HG02571 (cell line): Measurements from ENCODE around the gene WAC.
A peak's percentile ranks its signal among the peaks of the same experiment; 100 is the strongest.
"Not testable (repeated sequence)": the region's sequence is repeated elsewhere in the genome, so short reads cannot be mapped to it uniquely, and the experiment has no call there.

ENCODE experiments used
- ATAC-seq: cut with Tn5 transposase; IDR thresholded peaks from one replicate; pipeline ENCODE4 v1.9.1; 2021; ENCODE audit warnings: mild to moderate bottlenecking, moderate library complexity; ENCODE audit not compliant: unreplicated experiment

WAC gene

GRCh38 chr10:28532337-28533185 lies at the start of gene WAC:
Gene WAC (plus strand): TSS chr10:28533118. CDS start chr10:28533580, 462 bp downstream.
- ATAC-seq: peak; percentile 78

- no peak for ATAC-seq
Measured at GRCh38 chr10:28489206-28489605, 43.7 kb upstream of the WAC start.

DNA sequence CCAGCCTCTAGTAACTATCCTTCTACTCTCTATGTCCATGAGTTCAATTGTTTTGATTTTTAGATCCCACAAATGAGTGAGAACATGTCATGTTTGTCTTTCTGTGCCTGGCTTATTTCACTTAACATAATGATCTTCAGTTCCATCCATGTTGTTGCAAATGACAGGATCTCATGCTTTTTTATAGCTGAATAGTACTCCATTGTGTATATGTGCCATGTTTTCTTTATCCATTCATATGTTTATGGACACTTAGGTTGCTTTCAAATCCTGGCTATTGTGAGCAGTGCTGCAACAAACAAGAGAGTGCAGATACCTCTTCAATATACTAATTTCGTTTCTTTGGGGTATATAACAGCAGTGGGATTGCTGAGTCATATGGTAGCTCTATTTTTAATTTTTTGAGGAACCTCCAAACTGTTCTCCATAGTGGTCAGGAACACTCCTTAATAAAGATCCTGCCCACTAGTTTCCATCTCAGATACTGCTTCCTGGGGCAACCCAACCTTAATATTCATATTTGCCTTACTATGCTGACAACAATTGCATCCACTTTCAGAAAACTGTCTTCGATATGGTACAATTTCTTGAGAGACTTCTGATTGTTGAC lies 42.6 kb upstream of the WAC start:
- not testable (repeated sequence) for ATAC-seq

GRCh38 chr10:28492116-28492920 lies 40.6 kb upstream of the WAC start:
- no peak for ATAC-seq

DNA sequence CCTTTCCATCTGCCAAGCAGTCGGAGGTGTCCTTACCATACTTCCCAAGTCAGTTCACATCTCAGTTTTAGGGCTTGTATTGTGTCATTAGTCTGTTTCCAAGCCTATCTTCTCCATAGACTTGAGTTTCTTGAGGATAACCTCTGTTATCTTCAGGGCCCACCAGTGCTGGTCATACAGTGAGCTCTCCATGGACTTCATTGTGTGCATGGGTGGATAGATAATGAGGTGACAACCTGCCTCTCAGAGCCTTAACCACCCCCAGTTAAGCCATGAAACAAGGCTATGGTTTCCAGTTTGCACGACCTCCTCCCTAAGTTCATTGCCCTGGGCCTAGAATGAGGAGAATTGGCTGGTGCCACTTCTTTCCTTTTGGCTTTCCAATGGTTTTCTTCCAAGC lies 38.5 kb upstream of the WAC start:
- ATAC-seq: no peak

- no peak for ATAC-seq
Measured at GRCh38 chr10:28495084-28495483, 37.8 kb upstream of the WAC start.

- no peak for ATAC-seq
Measured at GRCh38 chr10:28496017-28496416, 36.9 kb upstream of the WAC start.

- no peak for ATAC-seq
Measured at GRCh38 chr10:28496481-28496961, 36.4 kb upstream of the WAC start.

GRCh38 chr10:28497313-28498126 lies 35.4 kb upstream of the WAC start:
- ATAC-seq: no peak

- not testable (repeated sequence) for ATAC-seq
Measured at GRCh38 chr10:28500203-28500602, 32.7 kb upstream of the WAC start.

GRCh38 chr10:28503114-28503513 lies 29.8 kb upstream of the WAC start:
- no peak for ATAC-seq

DNA sequence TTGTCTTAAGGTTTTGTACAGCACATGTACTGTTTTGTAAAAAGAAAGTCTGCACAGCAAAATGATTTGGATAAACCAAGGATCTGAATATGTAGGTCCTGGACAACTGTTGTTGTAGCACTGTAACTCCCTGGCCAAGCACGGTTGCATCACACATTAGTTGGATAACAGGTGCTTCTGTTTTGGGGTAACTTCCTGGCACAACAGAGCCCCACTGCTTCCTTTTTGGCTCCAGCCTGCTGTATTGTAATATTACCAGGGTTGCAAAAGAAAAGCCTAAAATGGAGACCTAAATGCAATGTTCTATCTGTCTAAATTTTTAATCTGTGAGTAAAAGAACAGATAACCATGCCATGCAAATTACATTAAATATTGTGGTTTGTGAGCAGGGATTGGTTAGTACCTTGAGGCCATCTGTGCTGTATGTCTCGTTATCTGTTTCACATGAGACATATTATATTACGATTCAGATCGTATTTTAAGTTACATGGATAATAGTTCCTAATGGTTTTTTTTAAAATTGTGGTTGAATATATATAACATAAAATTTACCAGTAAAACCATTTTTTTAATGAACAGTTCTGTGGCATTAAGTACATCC lies 27.5 kb upstream of the WAC start:
- no peak for ATAC-seq

- ATAC-seq: no peak
Measured at GRCh38 chr10:28508304-28508925, 24.5 kb upstream of the WAC start.

GRCh38 chr10:28509286-28509685 lies 23.6 kb upstream of the WAC start:
- no peak for ATAC-seq

DNA sequence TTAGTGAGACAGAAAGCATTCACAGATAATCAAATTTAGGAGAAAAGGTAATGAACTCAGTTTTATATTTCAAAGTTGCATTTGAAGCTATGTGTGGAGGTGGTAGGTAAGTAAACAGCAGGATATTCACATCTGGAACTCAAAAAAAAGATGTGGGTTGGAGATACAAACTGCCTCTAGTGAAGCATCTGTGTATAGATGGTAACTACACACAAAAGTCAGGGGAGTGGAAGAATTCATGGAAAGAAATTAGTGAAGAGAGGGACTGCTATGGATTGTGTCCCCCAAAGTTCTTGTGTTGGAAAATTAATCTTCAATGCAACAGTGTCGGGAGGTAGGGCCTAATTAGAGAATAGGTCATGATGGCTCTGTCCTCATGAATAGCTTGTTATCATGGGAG lies 18.3 kb upstream of the WAC start:
- ATAC-seq: no peak

- no peak for ATAC-seq
Measured at GRCh38 chr10:28520346-28520745, 12.6 kb upstream of the WAC start.

- ATAC-seq: not testable (repeated sequence)
Measured at GRCh38 chr10:28520828-28521227, 12.1 kb upstream of the WAC start.

DNA sequence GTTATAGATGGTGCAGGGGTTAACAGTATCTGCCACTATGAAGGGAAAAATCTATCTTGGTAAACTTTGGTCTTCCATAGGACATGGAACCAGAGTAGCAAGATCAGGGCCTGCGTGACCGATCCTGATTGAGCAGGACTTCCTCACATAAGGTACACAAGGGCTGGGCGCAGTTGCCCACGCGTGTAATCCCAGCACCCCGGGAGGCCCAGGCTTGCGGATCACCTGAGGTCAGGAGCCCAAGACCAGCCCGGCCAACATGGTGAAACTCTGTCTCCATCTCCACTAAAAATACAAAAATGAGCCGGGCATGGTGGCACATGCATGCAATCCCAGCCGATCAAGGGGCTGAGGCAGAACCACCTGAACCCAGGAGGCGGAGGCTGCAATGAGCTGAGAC lies 11.0 kb upstream of the WAC start:
- not testable (repeated sequence) for ATAC-seq

DNA sequence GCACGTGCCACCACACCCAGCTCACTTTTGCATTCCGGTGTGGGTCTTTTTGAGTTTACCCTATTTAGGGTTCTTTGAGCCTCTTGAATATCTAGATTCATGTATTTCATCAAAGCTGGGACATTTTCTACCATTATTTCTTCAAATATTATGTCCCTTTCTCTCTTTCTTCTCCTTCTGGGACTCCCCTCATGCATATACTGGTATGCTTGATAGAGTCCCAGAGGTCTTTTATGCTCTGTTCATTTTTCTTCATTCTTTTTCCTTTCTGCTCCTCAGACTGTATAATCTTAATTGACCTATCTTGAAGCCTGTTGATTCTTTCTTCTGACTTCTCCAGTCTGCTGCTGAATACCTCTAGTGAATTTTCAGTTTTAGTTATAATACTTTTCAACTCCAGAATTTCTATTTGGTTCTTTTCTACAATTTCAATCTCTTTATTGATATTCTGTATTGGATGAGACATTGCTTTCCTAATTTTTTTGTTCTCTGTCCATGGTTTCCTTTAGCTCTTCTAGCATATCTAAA lies 9.1 kb upstream of the WAC start:
- ATAC-seq: no peak
